H1 (cell line): ENCODE data around the gene OR8D4. TPM values are rescaled to one million over a fixed set of nuclear protein-coding genes. Genes with fewer than 3 reads are reported as not detected.

Experiments used
- CTCF ChIA-PET: fragments of 300-600 bp; sonication (Branson Sonifier 250); formaldehyde crosslinking; loops from one replicate; lab custom pipeline; 2021; ENCODE audit not compliant: partially characterized antibody; lab: Charles Lee
- POLR2A ChIA-PET: fragments of 300-600 bp; sonication (Branson Sonifier 250); formaldehyde crosslinking; loops from one replicate; lab custom pipeline; 2021; ENCODE audit warnings: inconsistent platforms; ENCODE audit not compliant: partially characterized antibody; lab: Charles Lee
- DNase-seq, 2 experiments: peaks; one replicate each; pipeline versions ENCODE4 v3.0.0 to v3.0.0-alpha.2; 2010 to 2022; ENCODE audit warnings: low spot score in 2 of 2, low read depth in 1 of 2, mixed read lengths in 1 of 2
- FAIRE-seq: peaks from 2 replicates; lab custom pipeline; 2011; peaks lifted over from hg19 to GRCh38; lab: Jason Lieb, UNC
- H2AFZ ChIP-seq: 2 replicates; pipeline ENCODE4 v1.8.1; 2012; ENCODE audit warnings: low read length, inconsistent platforms
- H2AK5ac ChIP-seq: 2 replicates; pipeline ENCODE4 v1.6.1; 2013; ENCODE audit warnings: low read depth, low read length
- H2BK120ac ChIP-seq: replicated peaks from 2 replicates; pipeline ENCODE3; 2013; ENCODE audit warnings: low read depth, low read length, inconsistent platforms
- H2BK12ac ChIP-seq: 2 replicates; pipeline ENCODE4 v1.6.1; 2013; ENCODE audit warnings: low read depth, low read length
- H2BK15ac ChIP-seq: 2 replicates; pipeline ENCODE4 v1.6.1; 2013; ENCODE audit warnings: low read length
- H2BK20ac ChIP-seq: 2 replicates; pipeline ENCODE4 v1.6.1; 2013; ENCODE audit warnings: low read length
- H2BK5ac ChIP-seq: 2 replicates; pipeline ENCODE4 v1.6.1; 2013; ENCODE audit warnings: low read depth, low read length
- H3K14ac ChIP-seq: 2 replicates; pipeline ENCODE4 v1.6.1; 2013; ENCODE audit warnings: inconsistent platforms; ENCODE audit not compliant: insufficient read length
- H3K18ac ChIP-seq: 2 replicates; pipeline ENCODE4 v1.6.1; 2013; ENCODE audit warnings: low read length; ENCODE audit errors: extremely low read depth
- H3K23ac ChIP-seq: 2 replicates; pipeline ENCODE4 v1.6.1; 2013; ENCODE audit warnings: inconsistent platforms; ENCODE audit not compliant: insufficient read length
- H3K23me2 ChIP-seq: 2 replicates; pipeline ENCODE4 v1.6.1; 2013; ENCODE audit warnings: low read depth, low read length
- H3K27ac ChIP-seq: 2 replicates; pipeline ENCODE4 v1.6.1; 2011; ENCODE audit warnings: low read depth, low read length, inconsistent platforms
- H3K27me3 ChIP-seq, 4 experiments: replicated peaks in 1 of 4; 1 replicate in 1 of 4; 2 replicates in 3 of 4; pipeline versions ENCODE4 v1.6.1 to v1.8.1; 2011 to 2013; ENCODE audit warnings: low read length in 3 of 4, mild to moderate bottlenecking in 3 of 4, inconsistent platforms in 2 of 4, mixed read lengths in 2 of 4, moderate library complexity in 1 of 4; ENCODE audit not compliant: control insufficient read depth in 3 of 4, insufficient read depth in 3 of 4; ENCODE audit errors: extremely low read depth in 1 of 4
- H3K36me3 ChIP-seq, 4 experiments: 2 replicates each; pipeline versions ENCODE4 v1.6.1 to v1.8.1; 2011 to 2013; ENCODE audit warnings: mild to moderate bottlenecking in 4 of 4, low read length in 3 of 4, moderate library complexity in 2 of 4, control low read depth in 1 of 4, inconsistent platforms in 1 of 4; ENCODE audit not compliant: insufficient read depth in 4 of 4, control insufficient read depth in 2 of 4
- H3K4ac ChIP-seq: replicated peaks from 2 replicates; pipeline ENCODE3; 2013; ENCODE audit warnings: low read length, low read depth, mixed read lengths, inconsistent platforms; ENCODE audit not compliant: insufficient read length
- H3K4me1 ChIP-seq, 4 experiments: replicated peaks in 1 of 4; 1 replicate in 1 of 4; 2 replicates in 3 of 4; pipeline versions ENCODE4 v1.6.1 to v1.8.1; 2011 to 2013; ENCODE audit warnings: low read length in 3 of 4, inconsistent platforms in 2 of 4, mixed read lengths in 1 of 4; ENCODE audit not compliant: insufficient read depth in 4 of 4, control insufficient read depth in 3 of 4
- H3K4me2 ChIP-seq, 2 experiments: 2 replicates each; pipeline versions ENCODE4 v1.6.1 to v1.8.1; 2011 to 2013; ENCODE audit warnings: low read depth in 2 of 2, low read length in 2 of 2, control low read depth in 1 of 2, inconsistent platforms in 1 of 2, mild to moderate bottlenecking in 1 of 2; ENCODE audit not compliant: insufficient read depth in 1 of 2
- H3K4me3 ChIP-seq, 4 experiments: fragments of 200-600, 300-600 bp in 1 of 4; sonication (generic), shearing (Covaris generic), sonication (Bioruptor Twin) in 1 of 4; 2 replicates each; pipeline versions ENCODE4 v1.5.1 to v1.8.1; 2011 to 2016; ENCODE audit warnings: low read length in 4 of 4, low read depth in 3 of 4, control low read depth in 2 of 4, inconsistent platforms in 2 of 4, mild to moderate bottlenecking in 2 of 4, mixed read lengths in 1 of 4, moderate library complexity in 1 of 4; ENCODE audit not compliant: insufficient read depth in 2 of 4; ENCODE audit errors: extremely low read depth in 1 of 4
- H3K56ac ChIP-seq: replicated peaks from 2 replicates; pipeline ENCODE3; 2013; ENCODE audit warnings: low read depth, mild to moderate bottlenecking, mixed read lengths, low read length, inconsistent platforms; ENCODE audit not compliant: insufficient read length
- H3K79me1 ChIP-seq: 2 replicates; pipeline ENCODE4 v1.6.1; 2013; ENCODE audit warnings: low read depth, low read length, control low read depth
- H3K79me2 ChIP-seq, 2 experiments: 2 replicates each; pipeline versions ENCODE4 v1.6.1 to v1.8.1; 2012 to 2013; ENCODE audit warnings: low read length in 2 of 2, mild to moderate bottlenecking in 2 of 2, inconsistent platforms in 1 of 2; ENCODE audit not compliant: insufficient read depth in 2 of 2, control insufficient read depth in 1 of 2
- H3K9ac ChIP-seq, 4 experiments: replicated peaks in 1 of 4; 1 replicate in 1 of 4; 2 replicates in 3 of 4; pipeline versions ENCODE4 v1.6.1 to v1.8.1; 2011 to 2013; ENCODE audit warnings: low read depth in 3 of 4, low read length in 3 of 4, control low read depth in 2 of 4, mild to moderate bottlenecking in 2 of 4, moderate library complexity in 2 of 4, inconsistent platforms in 1 of 4; ENCODE audit errors: extremely low read depth in 1 of 4
- H3K9me3 ChIP-seq, 2 experiments: 2 replicates each; pipeline versions ENCODE4 v1.6.1 to v1.8.1; 2012 to 2013; ENCODE audit warnings: mild to moderate bottlenecking in 2 of 2, moderate library complexity in 2 of 2, control low read depth in 1 of 2, inconsistent platforms in 1 of 2, low read depth in 1 of 2, low read length in 1 of 2, mixed read lengths in 1 of 2; ENCODE audit not compliant: insufficient read depth in 2 of 2
- H4K20me1 ChIP-seq, 2 experiments: replicated peaks in 1 of 2; 2 replicates each; pipeline versions ENCODE3 to v1.8.1; 2011 to 2013; ENCODE audit warnings: inconsistent platforms in 2 of 2, low read length in 2 of 2, mild to moderate bottlenecking in 1 of 2; ENCODE audit not compliant: insufficient read depth in 2 of 2, control insufficient read depth in 1 of 2
- H4K5ac ChIP-seq: 2 replicates; pipeline ENCODE4 v1.6.1; 2013; ENCODE audit warnings: low read length, low read depth, mixed read lengths, inconsistent platforms; ENCODE audit not compliant: insufficient read length
- H4K8ac ChIP-seq: 2 replicates; pipeline ENCODE4 v1.8.0; 2013; ENCODE audit warnings: mild to moderate bottlenecking, moderate library complexity, low read length, inconsistent platforms; ENCODE audit not compliant: insufficient read depth; ENCODE audit errors: extremely low read depth
- H4K91ac ChIP-seq: replicated peaks from 2 replicates; pipeline ENCODE3; 2013; ENCODE audit warnings: low read length, mixed read lengths, inconsistent platforms; ENCODE audit not compliant: insufficient read length
- BCL11A ChIP-seq, 2 experiments: IDR thresholded peaks; one replicate each; pipeline ENCODE4 v1.6.1; 2011; ENCODE audit warnings: low read depth in 2 of 2, low read length in 2 of 2, mild to moderate bottlenecking in 2 of 2
- NANOG ChIP-seq: IDR thresholded peaks from 2 replicates; pipeline ENCODE4 v1.6.1; 2011; ENCODE audit warnings: low read length, low read depth, mild to moderate bottlenecking, inconsistent platforms; ENCODE audit not compliant: insufficient read depth, poor library complexity, severe bottlenecking
- WGBS, 2 experiments: shearing (Covaris generic) in 1 of 2; methylation state at CpG; one replicate each; pipeline versions ENCODE4 v1.1.6 to v1.1.7; 2013 to 2015; ENCODE audit warnings: low lambda C conversion rate in 2 of 2, mixed read lengths in 2 of 2, inconsistent platforms in 1 of 2, low coverage in 1 of 2, missing lambda C conversion rate in 1 of 2; ENCODE audit not compliant: insufficient replicate concordance in 2 of 2, insufficient coverage in 1 of 2, insufficient read length in 1 of 2; ENCODE audit errors: extremely low coverage in 1 of 2, missing lambda C conversion rate in 1 of 2; 5-methylcytosine and 5-hydroxymethylcytosine counted together
- polyA plus RNA-seq, 7 experiments: library from polyadenylated mRNA; depleted of rRNA in 3 of 7; stranded (reverse) in 5 of 7; unstranded in 2 of 7; fragments of >200 nt in 5 of 7; fragments of 200-250 nt in 2 of 7; gene quantifications; 1 replicate in 5 of 7; 2 replicates in 1 of 7; 4 replicates in 1 of 7; pipeline versions ENCODE4 v1.2.1 to v1.2.3, GENCODE V29; 2011 to 2013; ENCODE audit warnings: missing spikeins in 2 of 7, mixed read lengths in 2 of 7
- total RNA-seq: library from RNA; stranded (reverse); fragmentation: NEBNext Ultra II Directional; extraction: Animal tissue kit (Norgen Biotek cat#: 25700); gene quantifications from 2 replicates; pipeline ENCODE4 v1.2.1, GENCODE V29; 2021
- TF ChIP-seq, protein P1 (sequence below): IDR thresholded peaks from 2 replicates; pipeline ENCODE4 v1.6.1; 2011; ENCODE audit warnings: low read depth, mild to moderate bottlenecking, low read length; ENCODE audit not compliant: insufficient read depth

Gene OR8D4
- total and polyA plus RNA-seq, 2 of the 8 experiments (the other 6 are each of a cell fraction or from before 2014, with no cell fraction given), result not detected

DNA sequence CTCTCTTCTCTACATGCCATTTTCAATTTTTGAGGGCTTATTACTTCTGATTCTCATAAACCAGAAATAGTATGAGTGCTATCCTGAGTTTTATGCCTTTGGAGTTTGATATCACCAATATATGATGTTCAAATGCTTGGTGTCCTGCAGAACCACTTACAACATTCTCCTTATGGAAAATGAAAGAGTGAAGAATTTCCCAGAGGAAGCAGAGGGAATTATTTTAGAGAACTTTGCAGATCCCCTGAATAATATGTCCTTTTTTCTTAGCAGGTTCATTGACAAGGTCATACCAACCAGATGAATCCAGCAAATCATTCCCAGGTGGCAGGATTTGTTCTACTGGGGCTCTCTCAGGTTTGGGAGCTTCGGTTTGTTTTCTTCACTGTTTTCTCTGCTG lies 37.4 kb downstream of the OR8D4 start, which contains the start of gene OR4D5:
TSS of gene OR4D5 (plus strand) at position 301 of the 400 bp plus-strand sequence. CDS start at position 301, 0 bp downstream.
- no peak within 1 kb of the TSS for H2BK12ac ChIP-seq
- CTCF ChIA-PET, result no interaction called here
- no peak for DNase-seq
- no peak within 1 kb of the TSS for H3K4ac ChIP-seq
- TF ChIP-seq BCL11A (IDR thresholded peaks at IDR 0.05; ENCODE audit: low read depth in 2 of 2, low read length in 2 of 2) (no peak), NANOG (no peak)
- TF ChIP-seq, protein P1, sequence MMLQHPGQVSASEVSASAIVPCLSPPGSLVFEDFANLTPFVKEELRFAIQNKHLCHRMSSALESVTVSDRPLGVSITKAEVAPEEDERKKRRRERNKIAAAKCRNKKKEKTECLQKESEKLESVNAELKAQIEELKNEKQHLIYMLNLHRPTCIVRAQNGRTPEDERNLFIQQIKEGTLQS, result no peak
- no peak within 1 kb of the TSS for H3K9ac ChIP-seq
- H4K20me1 ChIP-seq, result no peaks in the 10 kb centered on the region
- H4K5ac ChIP-seq, result no peak within 1 kb of the TSS
- H3K27ac ChIP-seq, result no peak within 1 kb of the TSS
- H2AK5ac ChIP-seq, result no peak within 1 kb of the TSS
- no peak for FAIRE-seq
- no peaks in the 10 kb centered on the region for H3K36me3 ChIP-seq
- H2BK5ac ChIP-seq, result no peak within 1 kb of the TSS
- H2BK20ac ChIP-seq, result no peak within 1 kb of the TSS
- no peak within 1 kb of the TSS for H2BK120ac ChIP-seq
- H3K4me2 ChIP-seq, result no peak within 1 kb of the TSS
- H3K4me3 ChIP-seq, result no peak within 1 kb of the TSS
- no peaks in the 10 kb centered on the region for H3K79me2 ChIP-seq
- H3K14ac ChIP-seq, result no peak within 1 kb of the TSS
- H3K4me1 ChIP-seq, result no peaks in the 10 kb centered on the region
- H3K18ac ChIP-seq, result no peak within 1 kb of the TSS
- H4K91ac ChIP-seq, result no peak within 1 kb of the TSS
- H3K23ac ChIP-seq, result no peak within 1 kb of the TSS
- H3K9me3 ChIP-seq, result no peaks in the 10 kb centered on the region
- H4K8ac ChIP-seq, result no peak within 1 kb of the TSS; the same call in 1 of the 2 replicates
- H3K23me2 ChIP-seq, result no peaks in the 10 kb centered on the region
- 92% methylated on average over 1 of the region's 1 CpG; no CpG with 5 or more reads in 1 of the 2 experiments for WGBS, 2 experiments
- no peak within 1 kb of the TSS for H2AFZ ChIP-seq
- POLR2A ChIA-PET, result no interaction called here
- H3K79me1 ChIP-seq, result no peaks in the 10 kb centered on the region
- H3K56ac ChIP-seq, result no peak within 1 kb of the TSS
- H2BK15ac ChIP-seq, result no peak within 1 kb of the TSS
- no peaks in the 10 kb centered on the region for H3K27me3 ChIP-seq
